SK-N-SH treated with all-trans-retinoic acid at 6 μM for 48 hours (cell line): ENCODE measurements around the gene HPSE.

Experiments used
- ATAC-seq: fragments of 200-7000 bp; cut with Tn5 transposase; 3 replicates; pipeline ENCODE4 v1.9.1; 2020; ENCODE audit warnings: mild to moderate bottlenecking, moderate library complexity
- ARNTL ChIP-seq: fragments of 450-650 bp; formaldehyde crosslinking; IDR thresholded peaks from 2 replicates; pipeline ENCODE4 v1.5.0; 2020; ENCODE audit warnings: low read depth, mild to moderate bottlenecking, moderate library complexity, borderline replicate concordance
- BACH2 ChIP-seq: fragments of 250-450 bp; sonication (Bioruptor Pico); IDR thresholded peaks from 2 replicates; pipeline ENCODE4 v1.9.0; 2021; ENCODE audit warnings: mild to moderate bottlenecking, borderline replicate concordance
- CSDC2 ChIP-seq: fragments of 250-450 bp; sonication (Bioruptor Pico); IDR thresholded peaks from 2 replicates; pipeline ENCODE4 v1.5.0; 2020; ENCODE audit warnings: mild to moderate bottlenecking, moderate library complexity
- ESRRG ChIP-seq: fragments of 250-450 bp; sonication (Bioruptor Pico); IDR thresholded peaks from 2 replicates; pipeline ENCODE4 v1.6.1; 2021; ENCODE audit warnings: mild to moderate bottlenecking
- GLIS3 ChIP-seq: fragments of 250-450 bp; sonication (Bioruptor Pico); IDR thresholded peaks from 2 replicates; pipeline ENCODE4 v1.5.0; 2020; ENCODE audit warnings: mild to moderate bottlenecking, moderate library complexity
- ISL1 ChIP-seq: fragments of 250-450 bp; sonication (Bioruptor Pico); IDR thresholded peaks from 2 replicates; pipeline ENCODE4 v2.1.2; 2022; ENCODE audit warnings: mild to moderate bottlenecking, moderate library complexity
- OSR1 ChIP-seq: fragments of 250-450 bp; sonication (Bioruptor Pico); IDR thresholded peaks from 2 replicates; pipeline ENCODE4 v1.8.0; 2022; ENCODE audit warnings: moderate library complexity, mild to moderate bottlenecking, inconsistent platforms
- PPARA ChIP-seq: fragments of 250-450 bp; sonication (Bioruptor Pico); IDR thresholded peaks from 2 replicates; pipeline ENCODE4 v1.5.0; 2020; ENCODE audit warnings: mild to moderate bottlenecking, borderline replicate concordance
- RARB ChIP-seq: fragments of 250-450 bp; sonication (Bioruptor Pico); IDR thresholded peaks from 2 replicates; pipeline ENCODE4 v1.8.0; 2021; ENCODE audit warnings: mild to moderate bottlenecking, moderate library complexity
- SNAI2 ChIP-seq: fragments of 250-450 bp; sonication (Bioruptor Pico); IDR thresholded peaks from 2 replicates; pipeline ENCODE4 v1.5.0; 2020; ENCODE audit warnings: mild to moderate bottlenecking, moderate library complexity
- TOX ChIP-seq: fragments of 250-450 bp; sonication (Bioruptor Pico); IDR thresholded peaks from 2 replicates; pipeline ENCODE4 v1.8.0; 2021; ENCODE audit warnings: mild to moderate bottlenecking, moderate library complexity, borderline replicate concordance
- ZC3H10 ChIP-seq: fragments of 250-450 bp; sonication (Bioruptor Pico); IDR thresholded peaks from 2 replicates; pipeline ENCODE4 v1.5.1; 2021; ENCODE audit warnings: mild to moderate bottlenecking, moderate library complexity
- ZFP3 ChIP-seq: fragments of 250-450 bp; sonication (Bioruptor Pico); IDR thresholded peaks from 2 replicates; pipeline ENCODE4 v1.5.0; 2020; ENCODE audit warnings: mild to moderate bottlenecking, moderate library complexity
- ZFP30 ChIP-seq: fragments of 450-650 bp; formaldehyde crosslinking; IDR thresholded peaks from 2 replicates; pipeline ENCODE4 v1.5.0; 2022; ENCODE audit warnings: mild to moderate bottlenecking, moderate library complexity
- ZNF565 ChIP-seq: fragments of 450-650 bp; formaldehyde crosslinking; conservative IDR thresholded peaks from 2 replicates; pipeline ENCODE4 v1.5.0; 2020; ENCODE audit warnings: low read depth, mild to moderate bottlenecking, moderate library complexity
- ZNF70 ChIP-seq: fragments of 450-650 bp; formaldehyde crosslinking; IDR thresholded peaks from 2 replicates; pipeline ENCODE4 v1.5.0; 2020; ENCODE audit warnings: mild to moderate bottlenecking, moderate library complexity
- ZNF8 ChIP-seq: fragments of 450-650 bp; formaldehyde crosslinking; IDR thresholded peaks from 2 replicates; pipeline ENCODE4 v1.5.0; 2020; ENCODE audit warnings: mild to moderate bottlenecking, moderate library complexity
- TF ChIP-seq, protein P1 (sequence below): fragments of 250-450 bp; sonication (Bioruptor Pico); IDR thresholded peaks from 2 replicates; pipeline ENCODE4 v1.8.0; 2021; ENCODE audit warnings: low read depth, mild to moderate bottlenecking, moderate library complexity, borderline replicate concordance
- TF ChIP-seq, protein P2 (sequence below): fragments of 250-450 bp; sonication (Bioruptor Pico); IDR thresholded peaks from 2 replicates; pipeline ENCODE4 v1.5.0; 2020; ENCODE audit warnings: mild to moderate bottlenecking, moderate library complexity
- TF ChIP-seq, protein P3 (sequence below): fragments of 250-450 bp; sonication (Bioruptor Pico); IDR thresholded peaks from 2 replicates; pipeline ENCODE4 v1.5.1; 2021; ENCODE audit warnings: mild to moderate bottlenecking, moderate library complexity

HPSE gene

DNA sequence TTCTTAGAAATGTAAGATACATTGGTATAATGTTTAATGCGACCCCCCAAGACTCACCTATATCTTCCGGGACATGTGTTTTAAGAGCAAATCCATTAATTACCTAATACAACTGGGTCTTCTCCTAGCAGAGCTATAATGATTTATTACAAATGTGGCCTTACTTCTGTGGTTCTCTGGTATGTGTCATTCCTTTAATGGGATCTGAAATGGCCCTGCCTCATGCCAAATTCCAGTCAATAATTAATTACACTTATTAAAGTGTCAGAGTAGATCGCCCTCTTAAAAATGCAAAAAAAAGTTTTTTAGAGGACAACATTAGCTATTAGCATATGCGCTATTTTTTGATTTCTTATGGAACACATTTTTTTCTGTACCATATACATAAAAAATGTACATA, 17.0 kb downstream of the HPSE start (continued):
- TF ChIP-seq, protein P1, sequence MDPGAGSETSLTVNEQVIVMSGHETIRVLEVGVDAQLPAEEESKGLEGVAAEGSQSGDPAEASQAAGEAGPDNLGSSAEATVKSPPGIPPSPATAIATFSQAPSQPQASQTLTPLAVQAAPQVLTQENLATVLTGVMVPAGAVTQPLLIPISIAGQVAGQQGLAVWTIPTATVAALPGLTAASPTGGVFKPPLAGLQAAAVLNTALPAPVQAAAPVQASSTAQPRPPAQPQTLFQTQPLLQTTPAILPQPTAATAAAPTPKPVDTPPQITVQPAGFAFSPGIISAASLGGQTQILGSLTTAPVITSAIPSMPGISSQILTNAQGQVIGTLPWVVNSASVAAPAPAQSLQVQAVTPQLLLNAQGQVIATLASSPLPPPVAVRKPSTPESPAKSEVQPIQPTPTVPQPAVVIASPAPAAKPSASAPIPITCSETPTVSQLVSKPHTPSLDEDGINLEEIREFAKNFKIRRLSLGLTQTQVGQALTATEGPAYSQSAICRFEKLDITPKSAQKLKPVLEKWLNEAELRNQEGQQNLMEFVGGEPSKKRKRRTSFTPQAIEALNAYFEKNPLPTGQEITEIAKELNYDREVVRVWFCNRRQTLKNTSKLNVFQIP (CRISPR knock-in tag), result no peak
- TF ChIP-seq ARNTL (CRISPR knock-in tag), result no peak
- no peak for TF ChIP-seq GLIS3 (CRISPR knock-in tag)
- no peak for TF ChIP-seq ESRRG
- no peak for TF ChIP-seq ISL1 (CRISPR knock-in tag)

DNA sequence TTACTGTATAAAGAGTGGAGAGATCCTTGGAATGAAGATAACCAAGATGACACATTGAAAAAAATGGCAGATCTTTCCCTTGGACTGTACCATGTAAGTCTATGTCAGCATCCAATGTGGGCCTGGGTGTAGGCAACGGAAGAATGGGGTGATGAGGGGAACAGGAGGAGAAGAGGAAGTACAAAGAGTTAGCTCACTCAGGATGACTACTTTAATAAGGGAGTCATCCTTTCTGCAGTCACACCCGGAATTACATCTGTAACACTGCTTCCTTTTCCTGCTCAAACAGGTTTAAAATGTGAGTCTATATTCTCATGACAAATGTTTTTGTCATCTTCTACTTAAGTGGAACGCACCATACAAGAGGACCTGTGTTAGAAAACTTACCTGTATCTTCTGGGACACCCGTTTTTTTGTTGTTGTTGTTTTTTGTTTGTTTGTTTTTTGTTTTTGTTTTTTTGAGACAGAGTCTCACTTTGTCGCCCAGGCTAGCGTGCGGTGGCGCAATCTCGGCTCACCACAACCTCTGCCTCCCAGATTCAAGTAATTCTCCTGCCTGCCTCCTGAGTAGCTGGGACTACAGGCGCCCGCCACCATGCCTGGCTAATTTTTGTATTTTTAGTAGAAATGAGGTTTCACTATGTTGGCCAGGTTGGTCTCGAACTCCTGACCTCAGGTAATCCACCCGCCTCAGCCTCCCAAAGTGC, 18.0 kb downstream of the HPSE start:
- no peak for ATAC-seq

DNA sequence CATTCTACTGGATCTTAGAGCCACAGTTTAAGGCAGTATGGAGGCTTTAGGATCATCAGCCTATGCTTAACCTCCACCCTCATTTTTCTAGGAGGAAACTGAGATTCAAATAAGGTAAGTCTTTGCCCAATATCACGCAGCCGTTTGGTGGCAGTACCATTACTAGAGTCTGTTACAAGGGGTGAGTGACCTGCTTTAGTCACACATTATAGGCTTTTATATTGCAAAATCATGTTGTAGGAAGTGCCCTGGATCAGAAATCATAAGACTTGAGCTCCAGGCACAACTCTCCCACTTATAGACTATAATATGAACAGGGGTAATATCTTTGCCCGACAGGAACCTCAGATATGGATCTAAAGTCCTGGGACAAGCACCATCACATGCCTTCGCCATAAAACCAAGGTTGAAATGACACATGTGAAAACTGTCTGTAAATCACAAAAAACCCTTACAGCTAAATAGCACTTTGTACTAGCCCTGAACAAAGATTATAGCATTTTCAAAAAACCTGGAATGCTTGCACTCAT, 19.2 kb downstream of the HPSE start:
- ATAC-seq, result no peak
- TF ChIP-seq ZFP3 (CRISPR knock-in tag) (no peak), BACH2 (CRISPR knock-in tag) (no peak), SNAI2 (CRISPR knock-in tag) (no peak), ZC3H10 (CRISPR knock-in tag) (no peak), ZFP30 (CRISPR knock-in tag) (no peak)
- TF ChIP-seq, protein P2, sequence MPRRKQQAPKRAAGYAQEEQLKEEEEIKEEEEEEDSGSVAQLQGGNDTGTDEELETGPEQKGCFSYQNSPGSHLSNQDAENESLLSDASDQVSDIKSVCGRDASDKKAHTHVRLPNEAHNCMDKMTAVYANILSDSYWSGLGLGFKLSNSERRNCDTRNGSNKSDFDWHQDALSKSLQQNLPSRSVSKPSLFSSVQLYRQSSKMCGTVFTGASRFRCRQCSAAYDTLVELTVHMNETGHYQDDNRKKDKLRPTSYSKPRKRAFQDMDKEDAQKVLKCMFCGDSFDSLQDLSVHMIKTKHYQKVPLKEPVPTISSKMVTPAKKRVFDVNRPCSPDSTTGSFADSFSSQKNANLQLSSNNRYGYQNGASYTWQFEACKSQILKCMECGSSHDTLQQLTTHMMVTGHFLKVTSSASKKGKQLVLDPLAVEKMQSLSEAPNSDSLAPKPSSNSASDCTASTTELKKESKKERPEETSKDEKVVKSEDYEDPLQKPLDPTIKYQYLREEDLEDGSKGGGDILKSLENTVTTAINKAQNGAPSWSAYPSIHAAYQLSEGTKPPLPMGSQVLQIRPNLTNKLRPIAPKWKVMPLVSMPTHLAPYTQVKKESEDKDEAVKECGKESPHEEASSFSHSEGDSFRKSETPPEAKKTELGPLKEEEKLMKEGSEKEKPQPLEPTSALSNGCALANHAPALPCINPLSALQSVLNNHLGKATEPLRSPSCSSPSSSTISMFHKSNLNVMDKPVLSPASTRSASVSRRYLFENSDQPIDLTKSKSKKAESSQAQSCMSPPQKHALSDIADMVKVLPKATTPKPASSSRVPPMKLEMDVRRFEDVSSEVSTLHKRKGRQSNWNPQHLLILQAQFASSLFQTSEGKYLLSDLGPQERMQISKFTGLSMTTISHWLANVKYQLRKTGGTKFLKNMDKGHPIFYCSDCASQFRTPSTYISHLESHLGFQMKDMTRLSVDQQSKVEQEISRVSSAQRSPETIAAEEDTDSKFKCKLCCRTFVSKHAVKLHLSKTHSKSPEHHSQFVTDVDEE, result no peak

More for the DNA sequence above, 18.0 kb downstream of the HPSE start:
- TF ChIP-seq ESRRG (no peak), ARNTL (CRISPR knock-in tag) (no peak), ZNF8 (CRISPR knock-in tag) (no peak), OSR1 (CRISPR knock-in tag) (no peak), BACH2 (CRISPR knock-in tag) (no peak), ISL1 (CRISPR knock-in tag) (no peak), ZFP30 (CRISPR knock-in tag) (no peak), ZNF70 (CRISPR knock-in tag) (no peak), PPARA (CRISPR knock-in tag) (no peak), ZFP3 (CRISPR knock-in tag) (no peak), SNAI2 (CRISPR knock-in tag) (no peak), CSDC2 (no peak), RARB (CRISPR knock-in tag) (no peak), ZNF565 (CRISPR knock-in tag) (no peak), TOX (no peak)
- TF ChIP-seq, protein P2, result no peak
- TF ChIP-seq, protein P3, sequence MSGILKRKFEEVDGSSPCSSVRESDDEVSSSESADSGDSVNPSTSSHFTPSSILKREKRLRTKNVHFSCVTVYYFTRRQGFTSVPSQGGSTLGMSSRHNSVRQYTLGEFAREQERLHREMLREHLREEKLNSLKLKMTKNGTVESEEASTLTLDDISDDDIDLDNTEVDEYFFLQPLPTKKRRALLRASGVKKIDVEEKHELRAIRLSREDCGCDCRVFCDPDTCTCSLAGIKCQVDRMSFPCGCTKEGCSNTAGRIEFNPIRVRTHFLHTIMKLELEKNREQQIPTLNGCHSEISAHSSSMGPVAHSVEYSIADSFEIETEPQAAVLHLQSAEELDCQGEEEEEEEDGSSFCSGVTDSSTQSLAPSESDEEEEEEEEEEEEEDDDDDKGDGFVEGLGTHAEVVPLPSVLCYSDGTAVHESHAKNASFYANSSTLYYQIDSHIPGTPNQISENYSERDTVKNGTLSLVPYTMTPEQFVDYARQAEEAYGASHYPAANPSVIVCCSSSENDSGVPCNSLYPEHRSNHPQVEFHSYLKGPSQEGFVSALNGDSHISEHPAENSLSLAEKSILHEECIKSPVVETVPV (CRISPR knock-in tag), result no peak
